ENCODE results near the gene APOA1.

APOA1 gene

GRCh38 chr11:116837231-116838091 lies at the start of gene APOA1:
TSS of gene APOA1 (minus strand) at chr11:116837622. CDS start at chr11:116837387, 235 bp downstream.
- DNase-seq (ENCODE audit: low spot score): peak; percentile 82

DNA sequence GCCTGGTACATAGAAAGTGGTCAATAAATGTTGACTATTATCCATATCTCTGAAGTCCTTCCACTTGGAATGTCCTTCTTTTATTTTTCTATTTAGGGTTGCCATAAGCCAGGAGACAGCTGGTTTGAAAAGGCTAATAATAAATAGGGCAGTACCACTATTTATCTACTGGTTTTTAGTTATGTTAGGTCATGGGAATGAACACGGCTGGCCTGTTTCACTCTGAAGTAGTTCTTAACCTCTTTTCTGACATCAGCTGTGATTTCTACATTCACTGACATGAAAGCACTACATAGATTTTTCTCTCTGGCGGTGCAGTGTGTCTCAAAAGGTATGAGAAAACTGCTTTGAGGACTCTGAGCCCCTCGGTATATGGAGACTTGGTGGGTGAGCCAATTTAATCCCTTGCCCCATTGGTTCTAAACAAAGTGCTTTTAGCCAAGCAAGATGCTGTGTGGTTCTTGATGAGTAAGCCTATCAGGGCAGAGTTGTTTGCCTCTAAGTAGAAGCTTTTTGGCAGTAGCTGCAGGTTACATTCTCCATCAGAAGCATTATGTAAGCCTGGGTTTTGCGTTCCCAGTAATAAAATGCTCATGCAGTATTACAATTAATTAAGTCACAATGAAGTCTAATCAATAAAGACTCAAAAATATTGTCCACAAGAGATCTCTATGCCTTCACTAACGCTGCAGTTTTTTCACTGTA lies 48.7 kb upstream of the APOA1 start:
- DNase-seq (ENCODE audit: low spot score): no peak

DNA sequence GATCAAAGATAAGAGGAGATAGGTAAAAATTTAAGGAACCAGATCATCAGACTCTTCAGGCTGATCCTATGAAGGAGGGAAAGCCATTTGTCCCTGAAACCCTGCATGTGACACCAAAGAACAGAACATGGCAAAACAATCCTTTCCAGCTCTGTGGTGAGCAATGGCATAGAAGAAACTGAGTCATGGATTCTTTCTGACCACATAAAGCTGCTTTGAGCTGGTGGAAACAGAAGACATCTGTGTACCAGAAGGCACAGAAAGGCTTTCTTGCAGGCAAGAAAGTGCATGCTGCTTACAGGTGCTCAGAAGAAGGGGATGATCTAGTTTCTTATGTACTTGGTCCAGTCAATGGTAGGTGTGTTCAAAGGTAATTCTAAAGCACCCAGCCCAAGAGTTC lies 45.0 kb upstream of the APOA1 start:
- no peak for DNase-seq (ENCODE audit: low spot score)

GRCh38 chr11:116881143-116881542 lies 43.7 kb upstream of the APOA1 start:
- DNase-seq (ENCODE audit: low spot score): no peak

- peak; percentile 36 for DNase-seq (ENCODE audit: low spot score)
Measured at GRCh38 chr11:116879800-116880625, 42.6 kb upstream of the APOA1 start.

DNA sequence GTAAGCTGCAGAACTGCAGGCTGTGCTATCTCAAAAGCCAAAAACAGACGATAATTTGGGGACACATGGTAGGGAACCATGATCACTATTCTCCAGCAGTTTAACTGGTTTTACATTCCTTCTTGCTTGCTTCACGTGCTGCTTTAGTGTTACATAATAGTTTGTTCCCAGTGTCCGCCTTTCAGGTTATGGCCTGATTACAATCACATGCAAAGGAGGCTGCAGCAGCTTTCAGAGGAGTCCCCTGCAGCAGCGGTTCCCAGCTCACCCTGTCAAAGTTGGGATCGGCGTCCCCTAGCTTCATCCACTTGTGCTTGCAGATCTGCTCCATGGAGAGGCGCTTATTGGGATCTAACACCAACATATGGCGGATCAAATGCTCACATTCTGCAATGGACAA lies 39.2 kb upstream of the APOA1 start:
- DNase-seq (ENCODE audit: low spot score): no peak

DNA sequence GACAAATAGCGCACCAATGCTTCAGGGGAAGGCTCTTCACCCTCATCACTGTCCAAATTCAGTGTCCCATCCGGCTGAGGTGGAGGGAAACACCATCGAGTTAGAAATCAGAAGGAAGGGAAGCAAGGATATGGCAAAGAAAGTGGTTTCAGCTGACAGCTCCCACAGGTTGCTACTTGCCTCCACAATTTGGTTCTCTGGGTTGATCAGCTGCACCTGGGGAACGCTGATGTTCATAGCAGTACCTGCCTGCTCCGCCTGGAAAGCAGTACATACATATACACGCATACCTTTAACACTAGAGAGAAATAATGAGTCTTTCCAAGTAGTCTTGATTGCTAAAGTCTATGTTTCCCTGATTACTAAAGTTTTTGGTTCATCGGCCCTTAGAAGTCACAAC lies 37.8 kb upstream of the APOA1 start:
- DNase-seq (ENCODE audit: low spot score): no peak

GRCh38 chr11:116874251-116874650 lies 36.8 kb upstream of the APOA1 start:
- DNase-seq (ENCODE audit: low spot score): no peak

- DNase-seq (ENCODE audit: low spot score): no peak
Measured at GRCh38 chr11:116873381-116873780, 36.0 kb upstream of the APOA1 start.

DNA sequence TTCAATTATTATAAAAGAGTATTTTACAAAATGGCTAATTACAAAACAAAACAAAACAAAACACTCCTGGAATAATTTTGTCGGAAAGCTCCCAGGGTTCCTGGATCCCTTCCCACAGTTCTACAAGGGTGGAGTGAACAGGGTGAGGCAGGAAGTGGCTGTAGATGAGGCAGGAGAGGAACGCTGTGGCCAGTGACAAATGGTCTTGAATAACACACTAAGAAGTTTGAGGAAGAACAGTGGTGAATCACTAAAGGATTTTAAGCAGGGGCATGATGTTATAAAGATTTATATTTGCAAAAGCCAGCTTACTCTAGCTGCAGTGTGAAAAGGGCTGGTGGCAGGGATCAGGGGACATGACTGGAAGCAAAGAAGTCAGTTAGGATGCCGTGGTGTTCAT lies 33.8 kb upstream of the APOA1 start:
- DNase-seq (ENCODE audit: low spot score): no peak

DNA sequence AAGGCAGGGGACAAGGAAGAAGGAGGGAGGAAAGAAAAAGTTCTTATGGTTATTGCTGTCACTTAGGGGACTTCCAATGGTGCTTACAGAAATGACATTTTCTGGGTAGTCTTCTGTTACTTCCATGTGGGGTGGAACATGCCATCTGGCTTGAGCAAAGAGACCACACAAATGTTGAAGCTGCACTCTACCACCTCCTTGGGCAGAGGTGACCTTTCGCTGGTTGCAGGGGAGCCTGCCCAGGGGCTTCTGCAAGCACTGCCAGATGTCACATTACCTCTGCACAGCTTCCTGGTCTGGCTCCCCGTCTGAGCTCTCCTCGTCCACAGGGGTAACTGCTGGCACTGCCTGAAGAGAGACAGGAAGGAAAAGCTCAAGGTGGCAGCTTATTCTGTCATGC lies 32.6 kb upstream of the APOA1 start:
- no peak for DNase-seq (ENCODE audit: low spot score)

DNA sequence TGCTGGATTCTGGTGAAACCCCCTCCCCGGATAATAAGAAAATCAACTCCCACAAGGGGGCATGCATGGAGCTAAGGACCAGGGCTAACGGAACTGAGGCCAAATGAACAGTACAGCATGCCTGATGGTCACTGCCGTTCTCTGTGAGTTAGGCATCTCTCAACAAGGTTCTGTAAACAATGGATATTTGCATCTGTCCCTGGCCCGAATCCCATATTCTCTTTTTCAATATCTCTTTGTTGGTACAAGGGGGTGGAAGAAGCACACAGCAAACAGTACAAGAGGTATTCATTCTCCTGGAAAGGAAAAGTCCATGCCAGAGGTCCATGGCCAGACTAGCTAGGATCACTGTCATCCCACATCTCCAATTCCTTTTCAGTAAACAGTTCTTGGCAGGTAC lies 32.2 kb upstream of the APOA1 start:
- DNase-seq (ENCODE audit: low spot score): no peak

DNA sequence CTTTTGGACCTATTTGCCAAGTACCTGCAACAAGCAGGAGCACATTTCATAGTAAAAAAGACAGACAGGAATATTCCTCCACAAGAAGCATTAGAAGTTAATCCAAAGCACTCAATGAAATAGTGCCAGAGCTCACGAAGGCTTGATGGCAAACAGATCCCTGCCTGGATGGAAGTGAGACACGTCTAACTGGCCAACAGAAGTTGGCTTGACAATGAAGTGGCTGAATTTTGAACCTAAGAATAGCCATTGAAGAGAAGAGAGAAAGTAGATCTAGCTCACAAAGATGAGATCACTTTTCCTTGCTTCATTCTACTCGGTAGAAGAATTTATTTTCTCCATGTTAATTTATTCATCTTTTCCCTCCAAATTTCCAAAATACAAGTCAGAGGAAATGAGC lies 30.6 kb upstream of the APOA1 start:
- no peak for DNase-seq (ENCODE audit: low spot score)

GRCh38 chr11:116867619-116868018 lies 30.2 kb upstream of the APOA1 start:
- DNase-seq (ENCODE audit: low spot score): no peak

- DNase-seq (ENCODE audit: low spot score): no peak
Measured at GRCh38 chr11:116866804-116867455, 29.5 kb upstream of the APOA1 start.

- no peak for DNase-seq (ENCODE audit: low spot score)
Measured at GRCh38 chr11:116865696-116866095, 28.3 kb upstream of the APOA1 start.

DNA sequence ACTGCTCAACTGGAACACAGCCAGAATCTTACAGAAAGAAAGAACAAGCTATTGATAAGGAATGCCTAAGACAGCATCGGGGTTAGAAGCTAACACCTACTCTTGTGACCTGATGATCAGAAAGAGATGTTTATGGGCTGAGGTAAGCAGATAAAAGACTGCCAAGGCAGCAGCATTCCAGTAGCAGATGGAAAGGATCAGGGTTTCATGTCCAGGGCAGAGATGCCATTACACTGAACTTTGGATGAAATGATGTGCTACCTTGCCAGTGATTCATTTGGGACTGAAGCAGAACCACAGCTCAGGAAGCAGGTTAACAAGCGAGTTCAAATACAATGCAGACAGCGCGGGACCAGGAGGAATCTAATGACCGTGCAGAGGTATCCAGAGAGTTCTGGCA lies 27.1 kb upstream of the APOA1 start:
- DNase-seq (ENCODE audit: low spot score): no peak

DNA sequence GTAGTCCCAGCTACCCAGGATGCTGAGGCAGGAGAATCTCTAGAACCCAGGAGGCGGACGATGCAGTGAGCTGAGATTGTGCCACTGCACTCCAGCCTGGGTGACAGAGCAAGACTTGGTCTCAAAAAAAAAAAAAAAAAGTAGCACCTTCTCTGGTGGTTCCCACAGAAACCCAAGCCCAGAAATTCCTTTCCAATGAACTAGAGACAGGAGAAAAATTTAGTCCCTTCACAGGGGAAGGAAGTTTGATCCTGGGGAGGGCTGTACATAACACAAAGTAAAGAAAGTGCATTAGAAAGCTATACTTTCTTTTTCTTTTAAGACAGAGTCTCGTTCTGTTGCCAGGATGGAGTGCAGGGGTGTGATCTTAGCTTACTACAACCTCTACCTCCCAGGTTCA lies 25.5 kb upstream of the APOA1 start:
- no peak for DNase-seq (ENCODE audit: low spot score)

DNA sequence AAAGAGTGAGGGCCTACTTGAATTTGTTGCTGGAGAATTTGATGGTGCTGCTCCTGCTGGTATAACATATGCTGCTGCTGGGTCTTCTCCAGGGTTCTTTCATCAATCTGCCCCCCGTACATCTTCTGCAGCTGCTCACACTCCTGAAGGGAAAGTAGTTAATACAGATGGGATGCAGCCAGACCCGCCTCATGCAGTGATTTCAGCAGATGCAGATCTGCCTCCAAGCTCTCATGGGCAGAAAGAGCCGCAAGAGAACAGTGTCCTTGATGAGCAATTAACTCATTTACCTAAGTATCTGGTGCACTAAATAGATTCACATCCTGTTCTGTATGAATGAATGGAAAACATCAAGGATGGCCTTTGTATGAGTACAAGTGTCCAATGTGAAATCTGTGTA lies 24.8 kb upstream of the APOA1 start:
- DNase-seq (ENCODE audit: low spot score): no peak

DNA sequence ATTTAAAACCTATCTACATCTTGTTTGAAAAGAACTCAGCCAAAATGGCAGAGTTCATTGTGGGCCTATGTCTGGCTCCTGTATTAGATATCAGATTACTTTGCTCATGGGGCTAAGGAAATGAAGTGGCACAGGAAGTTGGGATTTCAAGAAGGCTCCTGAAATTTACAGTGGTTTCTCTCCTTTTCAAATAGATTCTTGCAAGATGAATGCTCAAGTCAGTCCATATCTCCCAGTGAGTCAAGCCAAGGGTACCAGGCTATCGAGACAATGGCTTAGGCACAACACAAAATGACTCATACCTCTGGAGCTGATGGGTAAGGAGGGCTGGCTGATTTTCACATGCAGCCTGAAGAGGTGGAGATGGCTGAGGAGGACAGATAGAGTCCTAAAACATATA lies 24.1 kb upstream of the APOA1 start:
- DNase-seq (ENCODE audit: low spot score): no peak

DNA sequence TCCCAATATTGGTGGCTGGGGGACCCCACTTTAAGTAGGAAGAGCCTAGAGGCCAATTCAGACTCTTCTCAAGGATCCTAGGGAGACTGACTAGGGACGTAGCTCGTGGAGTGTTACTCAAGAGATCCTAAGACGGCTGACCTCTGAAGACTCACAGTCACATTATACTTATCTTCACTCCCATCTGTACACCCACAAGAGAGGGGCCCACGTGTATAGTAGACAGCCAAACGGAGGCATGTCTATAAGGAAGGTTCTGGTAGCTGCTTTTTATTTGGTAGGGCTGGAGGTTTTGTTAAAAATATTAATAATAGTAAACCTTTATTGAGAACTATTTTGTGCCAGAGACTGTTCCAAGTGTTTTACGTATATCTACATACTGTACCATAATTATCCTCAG lies 22.9 kb upstream of the APOA1 start:
- DNase-seq (ENCODE audit: low spot score): no peak

GRCh38 chr11:116859175-116859574 lies 21.8 kb upstream of the APOA1 start:
- DNase-seq (ENCODE audit: low spot score): no peak

Data from HuH-7.5 (cell line).